Activated CD8-positive, alpha-beta memory T cell treated with anti-CD3 and anti-CD28 coated beads, Interleukin-2, amount 10 ng/mL, durations not matched to agents 7 days and 5 days (primary cell): ENCODE data around the gene LHX5. TPM values are rescaled to one million over a fixed set of nuclear protein-coding genes. Genes with fewer than 3 reads are reported as not detected.
A peak's percentile ranks its signal among the peaks of the same experiment; 100 is the strongest.
"Not testable (repeated sequence)": the region's sequence is repeated elsewhere in the genome, so short reads cannot be mapped to it uniquely, and the experiment has no call there.

Experiments
- ATAC-seq: fragments of 150-1000 bp; cut with Tn5 transposase; one replicate; pipeline ENCODE4 v1.10.0; 2021; ENCODE audit warnings: moderate library complexity
- CTCF ChIA-PET: fragments of 350-600 bp; sonication (Branson Sonifier 250); formaldehyde crosslinking; loops from one replicate; lab custom pipeline; 2021; ENCODE audit warnings: antibody characterized with exemption; lab: Charles Lee
- DNase-seq: peaks from one replicate; pipeline ENCODE4 v3.0.0-alpha.2; 2020
- H3K27ac Mint-ChIP-seq: one replicate; pipeline ENCODE4 v1.8.0; 2021; ENCODE audit warnings: mild to moderate bottlenecking, mixed read lengths
- H3K27me3 Mint-ChIP-seq: one replicate; pipeline ENCODE4 v1.8.0; 2021; ENCODE audit warnings: mixed read lengths
- H3K36me3 Mint-ChIP-seq: one replicate; pipeline ENCODE4 v1.8.0; 2021; ENCODE audit warnings: mild to moderate bottlenecking, mixed read lengths
- H3K4me1 Mint-ChIP-seq: one replicate; pipeline ENCODE4 v1.8.0; 2021; ENCODE audit warnings: mixed read lengths
- H3K4me3 Mint-ChIP-seq: one replicate; pipeline ENCODE4 v1.8.0; 2021; ENCODE audit warnings: mild to moderate bottlenecking, moderate library complexity, mixed read lengths
- H3K9me3 Mint-ChIP-seq: one replicate; pipeline ENCODE4 v1.8.0; 2022; ENCODE audit warnings: low read depth, mixed read lengths
- total RNA-seq, 2 experiments: library from RNA; stranded (reverse); gene quantifications; one replicate each; pipeline ENCODE4 v1.2.3, GENCODE V29; 2021

The LHX5 gene
- not detected for total RNA-seq

DNA sequence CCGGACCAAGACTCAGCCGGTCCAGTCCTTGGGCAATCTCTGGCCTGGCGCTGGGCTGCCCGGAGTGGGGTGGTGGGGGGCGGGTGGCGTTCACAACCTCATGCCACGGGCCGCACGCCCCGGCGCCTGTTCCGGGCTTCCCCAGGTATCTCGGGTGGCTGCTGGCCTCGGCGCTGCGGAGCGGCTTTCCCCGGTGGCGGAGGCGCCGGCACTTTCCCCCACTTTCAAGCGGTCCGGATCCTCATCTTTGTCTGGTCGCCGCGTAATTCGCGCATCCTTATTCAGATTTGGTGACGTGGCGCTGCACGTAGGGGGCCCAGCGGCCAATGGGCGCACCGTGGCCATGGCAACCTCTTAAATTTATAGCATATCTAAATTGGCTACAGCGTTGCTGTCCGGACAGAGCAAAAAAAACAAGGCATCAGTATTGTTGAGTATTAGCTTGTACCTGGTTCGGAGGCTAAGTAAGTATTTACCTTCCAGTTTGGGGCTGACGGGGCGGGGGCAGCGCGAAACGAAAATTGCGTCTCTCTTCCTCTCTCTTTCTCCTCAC is at the start of gene LHX5:
LHX5 (minus strand) TSS at position 253 of the 553 bp plus-strand sequence. CDS start 373 bp downstream, outside the sequence.
- CTCF ChIA-PET: no interaction called here

DNA sequence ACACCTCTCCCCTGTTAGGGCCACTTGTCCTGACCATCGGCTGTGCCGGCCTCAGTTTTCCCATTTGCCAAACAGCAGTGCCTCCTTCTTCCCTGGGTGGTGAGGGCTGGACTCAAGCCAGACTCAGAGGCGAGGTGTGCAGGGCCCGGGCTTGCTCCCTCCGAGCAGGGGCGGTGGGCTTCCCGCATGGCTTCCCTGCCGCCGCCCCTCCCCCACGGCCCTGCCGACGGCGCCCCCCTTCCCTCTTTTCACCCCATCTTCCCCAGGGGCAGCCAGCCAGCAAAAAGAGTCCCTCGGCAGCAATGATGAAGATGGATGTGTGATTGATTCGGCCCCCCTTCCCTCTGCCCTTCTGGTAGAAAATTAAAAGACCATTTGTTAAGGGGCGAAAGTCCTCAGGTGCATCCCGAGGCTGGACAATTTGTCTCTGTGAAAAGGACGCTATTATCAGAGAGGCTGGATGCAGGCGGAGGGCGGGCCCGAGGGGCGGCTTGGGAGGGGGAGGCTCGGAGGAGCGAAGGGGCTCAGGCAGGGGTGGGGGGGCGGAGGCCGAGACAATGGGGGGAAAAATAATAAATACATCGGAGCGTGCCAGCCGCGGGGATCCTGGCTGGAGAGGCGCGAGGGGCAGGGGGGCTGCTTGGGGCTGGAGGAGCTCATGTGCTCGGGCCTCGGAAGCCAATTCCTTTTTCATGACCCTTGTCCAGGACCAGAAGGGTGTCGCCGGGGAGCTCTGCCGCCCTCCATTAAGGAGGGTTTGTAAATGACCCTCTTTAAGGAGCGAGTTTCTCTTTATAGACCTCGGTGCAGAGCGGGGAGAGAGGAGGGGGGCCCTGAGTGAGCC is 48.0 kb upstream of the LHX5 start:
- H3K9me3 Mint-ChIP-seq: no peaks in the 10 kb centered on the region
- peaks cover 66% of the 10 kb centered on the region for H3K27me3 Mint-ChIP-seq
- DNase-seq (no peak), ATAC-seq (no peak)
- no peak overlapping the region for H3K27ac Mint-ChIP-seq
- CTCF ChIA-PET: no interaction called here
- H3K36me3 Mint-ChIP-seq: no peaks in the 10 kb centered on the region
- H3K4me3 Mint-ChIP-seq: no peak overlapping the region
- no peaks in the 10 kb centered on the region for H3K4me1 Mint-ChIP-seq

More for the DNA sequence above, at the start of gene LHX5:
- peaks cover 90% of the 10 kb centered on the region for H3K27me3 Mint-ChIP-seq
- no peak for ATAC-seq
- H3K27ac Mint-ChIP-seq: peak within 1 kb of the TSS; percentile 31
- no peak for DNase-seq
- no peaks in the 10 kb centered on the region for H3K9me3 Mint-ChIP-seq
- no peaks in the 10 kb centered on the region for H3K36me3 Mint-ChIP-seq
- no peak within 1 kb of the TSS for H3K4me3 Mint-ChIP-seq
- H3K4me1 Mint-ChIP-seq: peaks cover 20% of the 10 kb centered on the region

DNA sequence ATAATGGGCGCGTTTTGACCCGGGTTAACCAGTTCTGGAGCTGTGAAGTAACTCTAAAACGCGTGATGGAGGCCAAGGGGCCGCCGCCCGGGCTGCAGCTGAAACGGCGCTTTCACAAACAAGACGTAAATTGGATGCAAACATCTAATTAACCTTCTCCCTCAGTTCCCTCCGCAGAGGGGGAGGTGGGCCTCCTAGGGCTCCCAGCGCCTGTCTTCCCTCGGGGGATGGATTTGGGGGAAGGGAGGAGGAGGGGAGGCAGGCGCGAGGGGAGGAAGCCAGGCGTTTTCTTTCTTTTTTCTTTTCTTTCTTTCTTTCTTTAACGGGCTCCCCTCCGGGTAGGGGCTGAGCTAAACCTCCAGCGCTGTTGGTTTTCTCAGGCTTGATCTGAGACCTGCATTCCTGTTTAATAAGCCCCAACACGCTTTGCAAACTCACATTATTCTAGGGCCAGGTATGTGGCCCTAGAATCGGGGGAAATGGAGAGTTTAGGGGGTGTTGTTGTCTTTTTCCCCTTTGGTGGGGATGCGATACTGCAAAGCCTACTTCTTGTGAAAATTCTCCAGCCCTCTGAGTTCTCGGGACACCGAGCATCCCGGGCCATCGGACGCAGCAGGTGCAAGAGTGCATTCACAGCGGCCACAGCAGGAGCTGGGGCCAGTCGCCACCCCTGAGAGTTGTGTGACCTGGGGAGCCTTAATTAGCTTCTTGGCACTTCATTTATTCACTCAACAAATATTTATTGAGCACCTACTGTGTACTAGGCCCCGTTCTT is 43.6 kb upstream of the LHX5 start:
- ATAC-seq: no peak
- CTCF ChIA-PET: no interaction called here
- peaks cover 62% of the 10 kb centered on the region for H3K27me3 Mint-ChIP-seq
- no peaks in the 10 kb centered on the region for H3K9me3 Mint-ChIP-seq
- no peak overlapping the region for H3K4me3 Mint-ChIP-seq
- DNase-seq: no peak
- H3K4me1 Mint-ChIP-seq: no peaks in the 10 kb centered on the region
- H3K36me3 Mint-ChIP-seq: no peaks in the 10 kb centered on the region
- H3K27ac Mint-ChIP-seq: no peak overlapping the region

DNA sequence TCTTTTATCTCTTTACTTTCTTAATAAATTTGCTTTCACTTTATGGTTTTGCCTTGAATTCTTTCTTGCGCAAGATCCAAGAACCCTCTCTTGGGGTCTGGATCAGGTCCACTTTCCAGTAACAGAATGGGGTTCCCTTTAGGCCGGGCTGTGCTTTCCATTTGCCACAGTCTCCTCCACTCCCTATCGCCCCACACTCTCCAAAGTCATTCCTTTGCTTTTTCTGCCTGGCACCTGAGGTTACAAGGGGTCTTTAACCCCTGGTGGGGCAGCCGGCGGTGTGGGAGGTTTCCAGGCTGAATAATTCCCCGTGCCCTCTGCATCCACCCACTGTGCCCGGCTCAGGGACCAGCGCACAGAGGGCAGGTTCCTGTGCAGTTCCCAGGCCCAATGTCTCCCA is 42.9 kb upstream of the LHX5 start:
- H3K9me3 Mint-ChIP-seq: no peaks in the 10 kb centered on the region
- no peaks in the 10 kb centered on the region for H3K4me1 Mint-ChIP-seq
- H3K36me3 Mint-ChIP-seq: no peaks in the 10 kb centered on the region
- DNase-seq (no peak), ATAC-seq (no peak)
- H3K4me3 Mint-ChIP-seq: no peak overlapping the region
- CTCF ChIA-PET: no interaction called here
- H3K27ac Mint-ChIP-seq: no peak overlapping the region
- peaks cover 57% of the 10 kb centered on the region for H3K27me3 Mint-ChIP-seq

DNA sequence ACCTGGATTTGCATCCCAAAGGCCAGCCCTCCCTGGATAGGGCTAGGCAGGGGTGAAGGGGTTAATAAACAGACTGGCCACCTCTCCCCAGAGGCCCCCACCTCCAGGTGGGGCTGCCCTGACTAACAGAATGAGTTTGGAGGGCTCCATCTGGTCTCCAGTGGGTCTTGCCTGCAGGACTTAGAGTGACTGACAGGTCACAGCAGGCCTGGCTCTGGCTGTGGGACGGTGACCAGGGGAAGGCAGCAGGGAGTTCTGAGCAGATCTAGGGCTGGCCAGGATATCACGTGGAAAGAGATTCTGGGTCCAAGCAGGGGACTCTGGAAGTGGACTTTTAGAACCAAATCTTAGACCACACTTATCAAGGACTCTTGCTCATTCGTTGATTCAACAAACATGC is 40.9 kb upstream of the LHX5 start:
- peaks cover 43% of the 10 kb centered on the region for H3K27me3 Mint-ChIP-seq
- no peak overlapping the region for H3K27ac Mint-ChIP-seq
- no peak for ATAC-seq
- H3K4me3 Mint-ChIP-seq: no peak overlapping the region
- CTCF ChIA-PET: no interaction called here
- no peaks in the 10 kb centered on the region for H3K36me3 Mint-ChIP-seq
- no peaks in the 10 kb centered on the region for H3K4me1 Mint-ChIP-seq
- no peak for DNase-seq
- no peaks in the 10 kb centered on the region for H3K9me3 Mint-ChIP-seq

DNA sequence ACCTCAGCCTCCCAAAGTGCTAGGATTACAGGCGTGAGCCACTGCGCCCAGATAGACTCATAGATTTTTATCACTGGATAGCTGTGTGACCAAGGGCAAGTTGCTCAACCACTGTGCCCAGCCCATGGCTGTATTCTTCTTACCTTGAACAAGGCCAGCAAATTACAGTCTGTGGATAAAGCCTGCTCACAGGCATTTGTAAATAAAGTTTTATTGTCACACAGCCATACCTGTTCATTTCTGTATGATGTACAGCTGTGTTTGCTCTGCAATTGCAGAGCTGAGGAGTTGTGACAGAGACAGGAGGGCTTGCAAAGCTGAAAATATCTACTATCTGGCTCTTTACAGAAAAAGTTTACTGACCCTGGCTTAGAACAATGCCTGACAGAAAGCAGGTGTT is 35.2 kb upstream of the LHX5 start:
- Mint-ChIP-seq H3K36me3 (no peaks in the 10 kb centered on the region), H3K27me3 (peaks cover 12% of the 10 kb centered on the region), H3K4me3 (no peak overlapping the region), H3K27ac (no peak overlapping the region), H3K4me1 (no peaks in the 10 kb centered on the region), H3K9me3 (no peaks in the 10 kb centered on the region)
- CTCF ChIA-PET: no interaction called here
- no peak for ATAC-seq
- DNase-seq: no peak

GRCh38 chr12:113505941-113506340 is 34.3 kb upstream of the LHX5 start:
- Mint-ChIP-seq H3K36me3 (no peaks in the 10 kb centered on the region), H3K27ac (no peak overlapping the region), H3K4me1 (no peaks in the 10 kb centered on the region), H3K9me3 (no peaks in the 10 kb centered on the region), H3K27me3 (peaks cover 14% of the 10 kb centered on the region), H3K4me3 (no peak overlapping the region)
- DNase-seq (no peak), ATAC-seq (no peak)
- CTCF ChIA-PET: no interaction called here

DNA sequence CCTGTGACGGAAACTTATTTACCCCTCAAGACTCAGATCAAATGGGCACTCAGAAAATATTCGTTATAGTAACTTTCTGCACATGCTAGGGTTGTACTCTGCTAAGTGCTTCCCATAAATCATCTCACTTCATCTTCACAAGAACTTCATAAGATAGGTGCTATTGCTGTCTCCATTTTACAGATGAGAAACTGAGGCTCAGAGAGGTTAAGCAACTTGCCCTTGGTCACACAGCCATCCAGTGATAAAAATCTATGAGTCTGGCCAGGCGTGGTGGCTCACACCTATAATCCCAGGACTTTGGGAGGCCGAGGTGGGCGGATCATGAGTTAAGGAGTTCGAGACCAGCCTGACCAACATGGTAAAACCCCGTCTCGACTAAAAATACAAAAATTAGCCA is 33.2 kb upstream of the LHX5 start:
- Mint-ChIP-seq H3K4me3 (no peak overlapping the region), H3K27ac (no peak overlapping the region), H3K4me1 (no peaks in the 10 kb centered on the region), H3K27me3 (peaks cover 23% of the 10 kb centered on the region), H3K36me3 (no peaks in the 10 kb centered on the region), H3K9me3 (no peaks in the 10 kb centered on the region)
- DNase-seq: no peak
- ATAC-seq: no peak
- CTCF ChIA-PET: no interaction called here

GRCh38 chr12:113500782-113501311 is 29.2 kb upstream of the LHX5 start:
- no peak for DNase-seq
- Mint-ChIP-seq H3K36me3 (no peaks in the 10 kb centered on the region), H3K9me3 (no peaks in the 10 kb centered on the region), H3K27ac (no peak overlapping the region), H3K4me3 (no peak overlapping the region), H3K27me3 (peaks cover 25% of the 10 kb centered on the region), H3K4me1 (no peaks in the 10 kb centered on the region)
- ATAC-seq: no peak
- CTCF ChIA-PET: no interaction called here

DNA sequence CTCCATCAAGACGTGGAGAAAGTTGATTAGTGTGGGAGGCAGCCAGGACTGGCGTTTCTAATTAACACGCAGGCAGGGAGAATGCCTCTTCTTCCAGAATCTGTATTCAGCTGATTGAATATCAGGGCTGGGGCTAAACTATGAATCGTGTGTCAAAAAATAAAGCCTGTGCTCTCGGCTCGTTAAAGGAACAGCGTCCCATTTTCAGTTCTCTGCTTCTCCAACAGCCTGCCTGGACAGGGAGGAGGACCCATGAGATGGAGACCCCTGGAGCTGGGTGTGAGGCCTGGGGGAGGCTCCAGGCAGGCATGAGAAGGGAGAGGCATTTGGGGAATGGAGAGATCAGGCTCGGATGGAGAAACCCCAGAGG is 28.6 kb upstream of the LHX5 start:
- CTCF ChIA-PET: no interaction called here
- ATAC-seq (no peak), DNase-seq (no peak)
- H3K27me3 Mint-ChIP-seq: peaks cover 25% of the 10 kb centered on the region
- no peaks in the 10 kb centered on the region for H3K4me1 Mint-ChIP-seq
- H3K9me3 Mint-ChIP-seq: no peaks in the 10 kb centered on the region
- no peak overlapping the region for H3K4me3 Mint-ChIP-seq
- H3K36me3 Mint-ChIP-seq: no peaks in the 10 kb centered on the region
- no peak overlapping the region for H3K27ac Mint-ChIP-seq

GRCh38 chr12:113498490-113498889 is 26.8 kb upstream of the LHX5 start:
- Mint-ChIP-seq H3K9me3 (no peaks in the 10 kb centered on the region), H3K4me3 (no peak overlapping the region), H3K27me3 (peaks cover 25% of the 10 kb centered on the region), H3K27ac (no peak overlapping the region), H3K36me3 (no peaks in the 10 kb centered on the region), H3K4me1 (no peaks in the 10 kb centered on the region)
- DNase-seq (no peak), ATAC-seq (no peak)
- CTCF ChIA-PET: no interaction called here

GRCh38 chr12:113497693-113498092 is 26.0 kb upstream of the LHX5 start:
- H3K27ac Mint-ChIP-seq: no peak overlapping the region
- ATAC-seq: no peak
- no peaks in the 10 kb centered on the region for H3K36me3 Mint-ChIP-seq
- H3K27me3 Mint-ChIP-seq: peaks cover 25% of the 10 kb centered on the region
- no peaks in the 10 kb centered on the region for H3K9me3 Mint-ChIP-seq
- no peak for DNase-seq
- CTCF ChIA-PET: no interaction called here
- no peaks in the 10 kb centered on the region for H3K4me1 Mint-ChIP-seq
- H3K4me3 Mint-ChIP-seq: no peak overlapping the region

GRCh38 chr12:113495941-113496340 is 24.3 kb upstream of the LHX5 start:
- H3K4me1 Mint-ChIP-seq, CTCF ChIA-PET: not testable (repeated sequence)
- H3K27me3 Mint-ChIP-seq: peaks cover 13% of the 10 kb centered on the region

More at GRCh38 chr12:113495941-113496340, 24.3 kb upstream of the LHX5 start:
- H3K4me3 Mint-ChIP-seq, H3K36me3 Mint-ChIP-seq, DNase-seq, ATAC-seq, H3K27ac Mint-ChIP-seq, H3K9me3 Mint-ChIP-seq: not testable (repeated sequence)
